Stimulated activated CD4-positive, alpha-beta T cell treated with anti-CD3 and anti-CD28 coated beads, Interleukin-4, amount 100 ng/mL, for 24 hours (primary cell): Measurements from ENCODE around the gene LRRC4B.

Experiments
- DNase-seq: peaks from one replicate; pipeline ENCODE4 v3.0.0-alpha.2; 2020

LRRC4B gene

DNA sequence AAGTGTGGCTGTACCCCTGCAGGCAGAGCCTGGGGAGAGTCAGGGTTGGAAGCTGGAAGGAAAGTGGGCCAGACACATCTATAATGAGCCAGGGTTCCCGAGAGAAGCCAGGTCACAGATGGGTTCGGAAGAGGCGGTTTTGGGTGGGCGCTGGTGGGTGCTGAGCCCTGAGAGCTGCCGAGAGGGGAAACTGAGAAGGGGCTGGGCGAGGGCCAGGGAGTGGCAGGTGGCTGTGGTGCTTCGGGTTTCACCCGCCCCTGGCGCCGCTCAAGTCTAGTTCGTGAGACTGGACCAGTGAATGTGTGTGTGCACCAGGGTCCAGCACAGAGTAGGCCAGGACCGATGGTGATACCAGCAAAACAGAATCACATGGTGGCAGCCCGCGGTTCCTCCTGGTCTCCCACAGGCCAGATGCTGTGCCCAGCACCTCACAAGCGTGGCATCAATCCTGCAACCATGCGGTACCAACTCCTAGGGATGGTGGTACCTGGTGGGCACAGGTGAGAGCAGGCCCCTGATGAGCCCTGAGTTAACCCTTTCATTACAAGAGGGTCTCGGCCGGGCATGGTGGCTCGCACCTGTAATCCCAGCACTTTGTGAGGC is 1.8 kb upstream of the LRRC4B start:
- no peak for DNase-seq

DNA sequence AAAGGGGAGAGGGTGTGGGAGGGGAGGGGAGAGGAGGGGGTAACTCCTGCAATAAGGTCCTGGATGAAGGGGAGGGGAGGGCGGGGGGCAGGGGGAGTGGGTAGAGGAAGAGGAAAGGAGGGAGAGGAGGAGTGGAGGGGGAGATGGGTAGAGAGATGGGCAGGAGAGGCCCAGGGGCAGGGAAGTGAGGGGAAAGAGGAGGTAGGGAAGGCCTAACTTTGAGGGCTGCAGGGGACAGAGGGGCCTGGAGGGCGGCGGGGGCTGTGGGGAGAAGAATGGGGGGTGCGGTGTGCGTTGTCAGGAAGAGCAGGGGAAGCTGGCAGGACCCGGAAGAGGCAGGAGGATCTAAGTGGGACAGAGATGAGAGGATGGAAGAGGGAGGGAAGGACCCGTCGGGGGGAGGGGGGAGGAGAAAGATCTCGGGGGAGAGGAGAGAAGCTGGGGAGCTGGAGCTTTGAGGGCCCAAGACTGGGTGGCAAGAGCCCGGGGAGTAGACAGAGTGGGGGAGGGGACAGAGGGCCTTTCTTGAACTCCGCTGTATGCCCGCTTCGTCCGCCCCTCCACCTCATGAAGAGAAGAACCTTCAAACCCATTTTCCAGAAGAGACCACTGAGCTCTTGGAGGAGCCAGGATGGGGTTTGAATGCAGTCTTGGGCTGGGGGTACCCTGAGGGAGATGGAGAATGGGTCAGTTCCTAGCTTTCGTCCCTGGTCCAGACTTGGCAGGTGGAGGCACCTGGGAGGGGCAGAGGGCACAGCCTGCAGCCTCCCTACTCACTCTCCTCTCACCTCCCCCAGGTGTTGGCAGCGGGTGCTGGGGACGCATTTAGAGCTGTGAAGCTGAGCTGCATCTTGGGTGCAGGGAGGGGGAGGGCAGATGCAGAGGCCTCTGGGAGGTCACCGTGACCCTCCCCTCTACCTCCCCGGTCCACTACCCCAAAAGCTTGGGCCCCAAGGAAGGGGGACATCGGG is 778 bp upstream of the LRRC4B start:
- no peak for DNase-seq

DNA sequence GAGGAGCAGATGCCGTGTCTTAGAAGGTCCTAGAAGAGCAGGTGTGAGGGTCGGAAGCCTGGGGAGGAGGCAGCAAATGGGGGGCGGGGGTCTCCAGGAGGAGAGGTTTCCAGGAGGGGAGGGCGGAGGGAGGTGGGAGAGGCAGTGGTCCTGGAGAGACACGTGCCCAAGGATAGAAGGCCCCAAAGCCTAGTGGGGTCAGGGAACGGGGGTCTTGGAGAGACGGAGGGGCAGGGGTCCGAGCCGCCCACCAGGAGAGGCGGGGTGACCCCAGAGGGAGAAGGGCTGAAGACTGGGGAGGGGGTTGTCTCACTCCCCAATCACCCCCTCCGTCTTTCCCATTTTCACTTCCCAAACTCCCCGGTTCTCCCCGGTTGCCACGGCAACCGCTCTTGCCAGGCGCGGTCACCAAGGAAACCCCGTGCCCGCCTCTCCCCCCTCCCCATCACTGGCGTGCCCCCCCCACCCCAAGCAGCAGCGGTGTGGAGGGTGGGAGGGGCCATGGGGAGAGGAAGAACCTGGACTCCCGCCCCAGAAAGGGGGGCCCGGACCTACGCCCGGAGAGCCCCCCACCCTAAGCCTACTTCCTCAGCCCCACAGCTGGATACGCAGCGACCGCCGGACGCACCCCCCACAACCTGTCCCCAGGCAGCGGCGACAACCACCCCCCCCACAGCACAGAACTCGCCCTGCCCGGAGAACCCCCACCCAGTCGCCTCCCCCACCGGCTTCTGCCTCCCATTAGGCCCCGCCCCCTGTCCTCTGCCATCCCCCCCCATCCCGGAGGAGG is 988 bp downstream of the LRRC4B start:
- DNase-seq, result no peak

DNA sequence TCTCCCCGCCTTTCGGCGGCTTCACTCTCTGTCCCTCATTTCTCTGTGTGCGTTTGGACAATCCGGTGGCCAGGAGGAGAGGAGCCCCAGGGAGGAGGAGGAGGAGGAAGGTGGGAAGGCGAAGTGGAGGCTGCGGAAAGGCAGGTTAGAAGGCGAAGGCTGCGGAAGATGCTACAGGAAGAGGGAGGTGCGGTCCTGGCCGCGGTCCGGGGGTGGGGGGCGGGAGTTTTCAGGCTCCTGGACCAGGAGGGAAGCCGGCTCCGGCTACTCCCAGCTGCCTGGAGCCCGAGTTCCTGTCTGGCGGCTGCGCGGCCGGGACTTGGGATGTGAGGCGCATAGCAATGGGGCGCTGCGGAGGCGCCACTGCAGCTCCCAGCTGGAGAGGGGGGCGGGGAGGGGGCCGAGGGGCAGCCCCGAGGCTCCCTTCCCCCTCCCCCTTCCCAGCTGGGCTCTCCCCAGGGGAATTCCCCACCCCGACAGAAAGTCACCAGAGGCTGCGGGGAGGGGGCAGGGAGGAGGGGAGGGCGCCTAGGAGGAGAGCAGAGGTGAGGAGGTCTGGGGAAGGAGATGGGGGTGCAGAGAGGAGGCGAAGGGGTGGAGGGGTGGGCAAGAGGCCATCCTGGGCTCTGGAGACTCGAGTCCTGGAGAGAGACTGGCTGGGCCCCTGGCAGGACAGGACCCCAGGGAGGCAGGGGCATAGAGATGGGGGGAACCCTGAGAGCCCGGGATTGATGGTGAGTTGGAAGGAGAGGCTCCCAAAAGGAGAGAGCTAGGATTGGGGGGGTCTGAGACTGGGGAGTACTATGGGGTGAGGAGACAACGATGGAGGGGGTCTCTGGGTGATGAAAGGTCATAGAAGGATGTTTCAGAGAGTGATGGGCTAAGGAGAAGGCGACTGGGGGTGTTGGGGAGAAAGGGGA is 2.0 kb downstream of the LRRC4B start:
- DNase-seq, result peak; percentile 32

DNA sequence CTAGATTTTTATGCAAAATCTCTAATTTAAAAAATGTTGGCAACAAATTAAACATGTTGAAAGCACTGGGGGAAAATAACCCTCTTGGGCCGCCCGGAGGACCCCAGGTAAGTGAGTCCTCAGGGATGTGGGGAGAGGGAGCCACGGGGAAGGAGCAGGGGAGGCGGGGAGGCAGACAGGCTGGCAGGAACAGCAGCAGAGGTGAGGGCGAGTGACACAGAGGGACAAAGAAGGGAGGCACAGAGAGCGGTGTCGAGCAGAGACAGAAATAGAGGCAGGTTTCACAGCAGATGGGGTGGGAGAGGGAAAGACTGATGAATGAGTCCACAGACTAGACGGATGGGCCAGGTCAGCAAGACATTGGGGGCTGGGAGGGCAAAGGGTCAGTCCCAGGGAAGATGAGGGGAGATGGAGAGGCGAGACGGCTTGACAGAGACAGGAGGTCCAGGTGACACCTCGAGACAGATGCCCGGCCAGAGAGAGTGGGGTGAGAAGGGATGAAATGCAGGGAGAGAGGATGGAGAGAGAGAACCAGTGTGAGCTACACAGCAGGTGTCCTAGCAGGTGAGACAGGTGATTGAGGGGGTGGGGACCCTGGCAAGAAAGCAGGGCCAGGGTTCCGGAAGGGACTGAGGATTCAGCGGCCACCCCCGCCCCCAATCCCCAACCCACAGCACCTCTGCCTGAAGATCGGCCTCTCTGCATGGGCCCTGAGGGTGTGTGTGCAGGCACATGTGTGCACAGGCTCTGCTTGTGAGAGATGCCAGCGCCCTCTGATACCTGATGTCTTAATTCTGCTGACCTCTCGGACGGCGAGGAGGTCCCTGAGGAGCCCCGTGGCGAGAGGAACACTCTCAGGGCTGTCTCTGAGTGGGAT is 3.8 kb downstream of the LRRC4B start:
- no peak for DNase-seq

DNA sequence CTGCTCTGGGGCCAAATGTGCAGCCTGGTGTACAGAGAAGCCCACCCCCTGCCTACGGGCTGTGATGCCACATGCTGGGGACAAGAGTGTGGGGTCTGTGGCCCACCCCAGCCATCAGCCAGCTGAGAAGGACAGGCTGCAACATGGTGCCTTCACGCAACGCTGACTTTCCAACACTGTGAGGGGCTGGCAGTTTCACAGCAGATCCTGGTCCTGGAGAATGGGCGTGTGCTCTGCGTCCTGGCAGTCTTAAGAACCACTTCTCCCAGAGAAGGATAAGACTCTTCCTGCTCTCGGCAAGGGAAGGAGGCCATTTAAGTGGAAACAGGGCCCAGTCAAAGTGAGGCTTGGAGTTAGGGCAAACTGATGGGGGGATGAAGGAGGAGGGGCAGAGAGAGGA is 4.6 kb downstream of the LRRC4B start:
- no peak for DNase-seq

DNA sequence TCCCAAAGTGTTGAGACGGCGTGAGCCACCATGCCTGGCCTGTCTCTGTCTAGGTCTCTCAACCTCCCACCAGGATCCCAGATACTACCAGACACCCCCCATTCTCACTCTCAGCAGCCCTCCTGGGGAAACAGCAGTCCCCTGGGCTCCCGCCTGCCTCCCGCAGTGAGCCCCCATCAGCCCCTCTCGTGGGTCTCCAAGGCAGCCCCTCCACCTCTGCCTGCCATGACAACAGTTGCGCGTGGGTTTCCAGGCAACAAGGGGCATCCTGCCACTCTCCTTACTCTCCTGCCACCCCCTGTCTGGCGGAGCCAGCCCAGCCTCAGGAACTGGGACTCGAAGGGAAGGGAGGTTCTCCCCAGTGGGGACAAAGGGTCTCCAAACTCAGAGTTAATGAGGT is 5.2 kb downstream of the LRRC4B start:
- DNase-seq, result no peak

DNA sequence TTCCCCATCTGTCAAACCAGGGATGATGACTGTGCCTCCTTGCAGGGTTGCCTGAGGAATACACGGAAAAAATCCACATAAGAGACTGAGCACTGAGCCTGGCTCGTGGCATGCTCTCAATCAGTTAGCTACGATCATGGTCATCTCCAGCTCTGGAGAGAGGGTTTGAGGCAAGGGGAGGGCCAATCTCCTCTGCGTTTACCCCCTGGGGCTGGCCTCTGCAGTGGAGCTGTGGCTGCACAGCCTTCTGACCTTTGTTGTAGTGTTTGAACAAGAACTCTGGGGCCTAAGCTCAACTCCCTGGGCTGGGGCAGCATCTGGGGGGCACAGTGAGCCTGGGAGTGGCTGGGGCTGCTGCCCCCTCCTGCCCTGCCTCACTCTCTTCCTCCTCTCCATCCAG is 5.9 kb downstream of the LRRC4B start:
- no peak for DNase-seq

DNA sequence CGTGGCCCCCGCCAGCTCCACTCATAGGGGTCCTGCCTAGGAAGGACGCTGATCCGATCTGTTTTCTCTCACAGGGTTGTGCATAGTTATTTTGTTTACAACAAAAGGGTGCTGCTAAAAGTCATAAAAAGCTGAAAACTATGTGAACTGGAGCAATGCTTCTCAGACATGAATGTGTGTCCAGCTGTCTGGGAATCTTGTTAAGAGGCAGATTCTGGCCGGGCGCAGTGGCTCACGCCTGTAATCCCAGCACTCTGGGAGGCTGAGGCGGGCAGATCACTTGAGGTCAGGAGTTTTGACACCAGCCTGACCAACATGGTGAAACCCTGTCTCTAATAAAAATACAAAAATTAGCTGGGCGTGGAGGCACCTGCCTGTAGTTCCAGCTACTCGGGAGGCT is 8.6 kb downstream of the LRRC4B start:
- no peak for DNase-seq

DNA sequence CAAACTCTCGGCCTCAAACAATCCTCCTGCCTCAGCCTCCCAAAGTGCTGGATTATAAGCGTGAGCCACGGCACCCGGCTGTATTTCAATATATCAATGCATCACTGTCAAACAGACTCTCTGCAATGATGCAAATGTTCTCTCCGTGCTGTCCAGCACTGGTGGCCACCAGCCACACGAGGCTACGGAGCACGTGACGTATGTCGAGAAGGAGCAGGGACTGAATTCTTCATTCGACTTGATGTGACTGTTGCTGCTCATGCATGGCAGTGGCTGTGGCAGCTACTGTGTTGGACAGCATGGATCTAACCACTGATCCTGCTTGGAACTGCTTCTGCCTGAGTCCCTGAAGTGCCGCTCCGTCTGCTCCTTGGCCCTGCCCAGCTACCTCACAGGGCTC is 9.8 kb downstream of the LRRC4B start:
- DNase-seq, result no peak

DNA sequence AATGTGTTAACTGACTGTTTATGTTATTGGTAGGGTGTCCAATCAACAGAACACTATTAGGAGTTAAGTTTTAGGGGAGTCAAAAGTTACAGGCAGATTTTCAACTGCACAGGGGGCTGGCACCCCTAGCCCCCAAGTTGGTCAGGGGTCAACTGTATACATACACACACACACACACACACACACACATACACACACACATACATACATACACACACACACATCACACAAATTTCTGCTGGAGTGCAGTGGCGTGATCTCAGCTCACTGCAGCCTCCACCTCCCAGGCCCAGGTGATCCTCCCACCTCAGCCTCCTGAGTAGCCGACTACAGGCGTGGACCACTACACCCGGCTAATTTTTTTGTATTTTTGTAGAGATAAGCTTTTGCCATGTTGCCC is 10.2 kb downstream of the LRRC4B start:
- no peak for DNase-seq

DNA sequence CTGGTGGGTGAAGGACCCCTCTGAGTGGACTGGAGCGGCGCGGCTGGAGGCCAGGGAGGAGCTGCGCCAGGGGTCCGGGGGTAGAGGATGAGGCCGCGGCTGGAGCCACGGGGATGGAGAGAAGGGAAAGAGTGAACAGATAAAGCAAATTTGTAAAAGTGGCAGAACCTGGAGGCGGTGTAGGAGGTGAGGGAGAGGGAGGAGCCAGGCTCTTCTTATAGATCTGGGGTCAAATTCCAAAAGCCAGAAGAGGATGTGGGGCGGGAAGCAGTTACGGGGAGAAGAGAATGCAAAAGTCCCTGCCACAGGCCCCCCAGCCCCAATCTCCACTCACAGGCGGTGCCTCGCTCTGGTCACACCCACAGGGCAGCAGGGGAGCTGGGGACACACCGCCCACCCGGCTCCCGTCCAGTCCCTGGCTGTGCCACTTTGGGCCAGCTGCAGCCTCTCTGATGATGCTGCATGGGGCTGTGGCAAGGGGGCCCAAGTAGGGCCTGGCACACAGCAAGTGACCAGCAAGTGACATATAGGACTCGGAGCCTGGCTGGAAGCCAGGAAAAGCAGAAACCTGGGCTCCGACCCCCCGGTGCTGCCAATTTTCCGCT is 11.1 kb downstream of the LRRC4B start:
- no peak for DNase-seq

DNA sequence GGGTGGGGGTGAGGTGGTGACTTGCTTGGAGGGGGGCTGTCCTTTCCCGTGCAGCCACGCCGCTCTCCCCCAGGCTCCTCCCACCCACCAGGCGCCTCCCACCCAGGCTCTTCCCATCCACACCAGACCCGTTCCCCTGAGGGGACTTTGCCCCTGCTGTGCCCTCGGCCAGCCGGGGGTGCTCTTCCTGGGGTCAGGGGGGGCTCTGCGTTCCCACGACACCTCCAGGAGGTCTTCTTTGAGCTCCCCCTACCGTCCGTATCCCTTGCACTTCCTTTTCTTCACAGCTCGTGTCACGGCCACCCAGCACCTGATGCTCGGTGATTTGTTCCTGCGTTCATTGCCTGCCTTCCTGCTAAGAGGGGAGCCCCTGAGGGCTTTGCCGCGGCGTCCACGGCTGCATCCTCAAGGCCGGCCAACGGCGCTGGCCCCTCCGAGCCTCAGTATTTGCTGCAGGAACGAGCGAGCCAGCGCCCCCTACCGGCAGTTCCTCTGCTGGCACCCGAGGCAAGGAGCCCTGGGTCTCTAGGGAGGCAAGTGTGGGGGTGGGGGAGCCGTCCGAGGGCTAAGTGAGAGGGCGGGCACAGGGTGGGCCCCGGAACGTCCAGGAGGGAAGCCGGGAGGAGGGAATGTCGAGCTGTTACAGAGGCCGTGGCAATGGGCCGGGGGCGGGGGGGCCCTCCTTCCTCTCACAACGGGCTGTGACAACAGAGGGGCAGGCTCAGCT is 11.8 kb downstream of the LRRC4B start:
- DNase-seq, result peak; percentile 78

DNA sequence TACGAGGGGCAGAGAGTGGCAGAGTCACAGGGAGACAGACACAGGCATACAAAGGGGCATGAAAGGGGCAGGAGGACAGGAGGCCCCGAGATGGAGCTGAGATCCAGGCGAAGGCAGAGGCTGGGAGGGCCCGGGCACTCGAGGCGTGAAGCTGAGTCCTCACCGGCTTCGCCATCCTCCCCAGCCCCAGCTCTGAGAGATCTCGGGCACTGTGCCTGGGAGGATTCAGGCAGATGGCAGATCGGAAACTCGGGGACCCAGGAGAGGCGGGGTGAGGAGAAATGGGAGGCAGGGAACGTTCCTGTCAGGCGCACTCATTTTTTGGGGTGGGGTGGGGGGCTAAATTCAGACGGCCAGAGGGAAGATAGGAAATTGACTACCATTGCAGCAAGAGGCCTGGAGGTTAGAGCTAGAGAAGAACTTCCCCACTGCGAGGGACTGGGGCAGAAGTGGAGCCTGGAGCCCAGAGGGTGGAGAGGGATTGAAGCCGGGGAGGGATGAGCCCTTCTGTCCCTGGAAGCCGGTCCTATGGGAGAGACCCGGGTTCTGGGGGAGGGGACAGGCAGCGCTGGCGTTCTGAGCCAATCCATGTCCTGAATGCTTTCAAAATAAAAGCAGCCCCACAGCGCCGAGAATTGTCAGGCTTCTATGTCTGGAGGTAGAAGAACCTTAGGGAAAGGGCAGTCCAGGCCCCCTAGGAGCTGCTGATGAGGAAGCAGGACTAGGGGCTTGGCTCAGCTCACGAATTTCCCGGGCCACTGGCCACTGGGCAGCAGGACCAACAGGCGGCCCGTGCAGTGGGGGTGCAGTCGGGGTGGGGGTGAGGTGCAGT is 12.6 kb downstream of the LRRC4B start:
- DNase-seq, result no peak

DNA sequence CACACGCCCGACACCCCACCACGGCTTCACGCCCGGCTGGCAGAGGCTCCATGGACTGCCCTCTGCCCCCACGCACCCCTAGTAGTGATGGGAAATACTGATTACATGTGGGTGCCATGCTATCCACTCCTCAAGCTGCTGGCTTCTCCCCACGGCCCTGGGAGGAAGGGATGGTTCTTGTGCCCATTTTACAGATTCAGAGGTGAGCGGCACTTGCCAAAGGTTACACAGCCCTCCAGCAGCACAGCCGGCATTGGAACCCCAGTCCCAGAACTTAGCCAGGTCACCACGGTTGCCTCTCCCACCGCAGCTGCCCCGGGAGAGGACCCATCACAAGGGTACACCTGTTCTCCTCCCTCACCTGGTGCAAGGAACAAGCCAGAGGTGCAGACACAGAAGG is 13.2 kb downstream of the LRRC4B start:
- DNase-seq, result no peak

DNA sequence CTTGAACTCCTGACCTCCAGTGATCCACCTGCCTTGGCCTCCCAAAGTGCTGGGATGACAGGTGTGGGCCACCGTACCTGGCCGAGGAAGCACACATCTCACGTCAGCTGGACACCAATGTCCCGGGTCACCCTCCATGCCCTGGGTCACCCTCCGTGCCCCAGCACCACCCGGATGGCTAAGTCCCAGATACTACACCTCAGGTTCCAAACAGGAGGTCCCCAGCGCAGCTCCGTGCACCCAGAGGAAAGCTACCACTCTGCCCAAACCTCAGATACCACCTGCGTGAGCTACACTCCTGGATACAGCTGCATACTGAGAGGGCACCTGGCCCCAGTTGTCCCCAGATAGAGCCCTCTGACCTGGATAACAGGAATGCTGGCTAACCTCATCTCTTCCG is 14.0 kb downstream of the LRRC4B start:
- DNase-seq, result no peak

DNA sequence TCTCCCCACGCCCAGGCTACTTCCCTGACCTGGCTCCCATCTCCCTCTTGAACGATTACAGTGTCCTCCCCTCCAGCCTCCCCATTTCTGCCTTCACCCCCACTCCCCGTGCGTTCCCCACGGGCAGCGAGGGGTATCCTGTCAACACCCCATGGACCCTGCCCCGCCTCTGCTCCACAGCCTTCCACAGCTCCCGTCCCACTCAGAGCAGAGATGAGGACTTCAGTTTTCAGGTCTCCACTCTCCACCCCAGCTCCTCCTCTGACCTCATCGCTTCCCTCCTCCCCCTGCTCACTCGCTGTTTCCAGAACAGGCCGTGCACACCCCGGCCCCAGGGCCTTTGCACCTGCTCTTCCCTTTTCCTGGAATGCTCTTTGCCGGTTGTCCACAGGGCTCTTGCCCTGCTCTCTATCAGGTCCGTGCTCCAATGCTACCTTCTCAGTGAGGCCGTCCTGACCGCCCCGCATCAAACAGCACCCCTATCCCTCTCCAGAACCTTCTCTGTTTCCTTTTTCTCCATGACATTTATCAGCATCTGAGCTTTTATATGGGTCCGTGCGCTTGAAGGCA is 15.0 kb downstream of the LRRC4B start:
- no peak for DNase-seq

DNA sequence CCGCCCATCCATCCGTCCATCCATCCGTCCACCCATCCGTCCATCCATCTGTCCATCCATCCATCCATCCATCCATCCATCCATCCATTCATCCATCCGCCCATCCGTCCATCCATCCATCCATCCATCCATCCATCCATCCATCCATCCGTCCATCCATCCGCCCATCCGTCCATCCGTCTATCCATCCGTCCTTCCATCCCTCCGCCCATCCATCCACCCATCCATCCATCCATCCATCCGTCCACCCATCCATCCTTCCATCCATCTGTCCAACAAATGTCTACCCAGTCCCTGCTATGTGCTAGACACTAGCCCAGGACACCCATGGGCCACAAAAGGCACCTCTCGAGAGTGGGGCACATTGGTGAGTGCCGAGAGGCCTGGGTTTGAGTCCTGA is 15.7 kb downstream of the LRRC4B start:
- no peak for DNase-seq

DNA sequence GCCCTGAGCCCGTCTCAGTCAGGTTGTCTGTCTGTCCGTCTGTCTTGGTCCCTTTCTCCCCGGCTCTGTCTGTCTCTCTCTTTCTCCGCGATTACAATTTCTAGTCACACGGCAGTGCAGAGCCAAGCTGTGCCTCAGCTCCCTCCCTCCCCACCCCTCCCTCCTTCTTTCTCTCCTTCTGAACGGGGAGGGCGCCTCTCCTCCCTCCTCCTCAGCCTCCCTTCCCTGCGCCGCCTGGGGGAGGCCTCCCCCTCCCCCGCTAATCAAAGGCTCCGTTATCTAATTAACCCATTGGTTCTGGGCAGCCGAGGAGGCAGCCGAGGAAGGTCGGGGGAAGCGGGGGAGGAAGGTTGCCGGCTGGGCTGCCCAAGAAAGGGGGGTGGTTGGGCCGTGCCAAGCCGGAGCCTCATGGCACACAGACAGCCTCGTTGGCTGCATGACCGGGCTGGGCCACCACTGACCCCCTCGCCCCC is 16.5 kb downstream of the LRRC4B start:
- no peak for DNase-seq
